Measurements from ENCODE around the gene NLGN4Y.
"Not testable (repeated sequence)": the region's sequence is repeated elsewhere in the genome, so short reads cannot be mapped to it uniquely, and the experiment has no call there.

The NLGN4Y gene

DNA sequence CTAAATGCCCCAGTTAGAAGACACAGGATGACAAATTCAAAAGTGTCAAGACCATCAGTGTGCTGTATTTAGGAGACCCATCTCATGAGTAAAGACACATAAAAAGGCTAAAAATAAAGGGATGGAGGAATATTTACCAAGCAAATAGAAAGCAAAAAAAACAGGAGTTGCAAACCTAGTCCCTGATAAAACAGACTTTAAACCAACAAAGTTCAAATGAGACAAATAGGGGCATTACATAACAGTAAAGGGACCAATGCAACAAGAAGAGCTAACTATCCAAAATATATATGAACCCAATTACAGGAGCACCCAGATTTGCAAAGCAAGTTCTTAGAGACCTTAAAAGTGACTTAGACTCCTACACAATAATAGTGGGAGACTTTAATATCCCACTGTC is 336.1 kb downstream of the NLGN4Y start:
- no peak for DNase-seq

DNA sequence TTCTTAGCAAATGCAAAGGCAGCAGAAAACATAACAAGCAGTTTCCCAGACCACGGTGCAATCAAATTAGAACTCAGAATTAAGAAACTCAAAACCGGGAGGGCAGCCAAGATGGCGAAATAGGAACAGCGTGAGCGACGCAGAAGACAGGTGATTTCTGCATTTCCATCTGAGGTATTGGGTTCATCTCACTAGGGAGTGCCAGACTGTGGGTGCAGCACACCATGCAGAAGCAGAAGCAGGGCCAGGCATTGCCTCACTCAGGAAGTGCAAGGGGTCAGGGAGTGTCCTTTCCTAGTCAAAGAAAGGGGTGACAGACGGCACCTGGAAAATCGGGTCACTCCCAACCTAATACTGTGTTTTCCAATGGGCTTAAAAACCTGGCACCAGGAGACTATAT is 336.7 kb downstream of the NLGN4Y start:
- DNase-seq, result not testable (repeated sequence)

DNA sequence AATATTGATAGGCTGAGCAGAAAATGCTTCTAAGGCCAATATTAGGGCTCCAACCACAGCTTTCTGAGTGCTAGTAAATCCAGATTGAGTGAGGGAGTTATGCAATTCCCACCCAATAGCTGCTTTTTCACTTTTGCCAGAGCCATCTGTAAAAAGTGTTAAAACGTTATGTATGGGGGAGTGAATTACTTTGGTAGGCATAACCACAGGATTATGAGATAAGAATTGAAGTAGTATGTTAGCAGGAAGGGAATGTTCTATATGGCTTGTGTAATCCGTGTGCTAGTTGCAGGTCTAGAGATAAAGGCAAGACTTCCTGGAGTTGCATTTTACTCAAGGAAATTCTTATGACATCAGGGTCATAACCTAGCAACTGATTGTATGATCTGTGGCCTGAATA is 347.6 kb downstream of the NLGN4Y start:
- peak; percentile 73 for DNase-seq
